HG02571 (cell line): ENCODE measurements around the gene ANKUB1.

Experiments used
- ATAC-seq: cut with Tn5 transposase; IDR thresholded peaks from one replicate; pipeline ENCODE4 v1.9.1; 2021; ENCODE audit warnings: mild to moderate bottlenecking, moderate library complexity; ENCODE audit not compliant: unreplicated experiment

Gene ANKUB1

DNA sequence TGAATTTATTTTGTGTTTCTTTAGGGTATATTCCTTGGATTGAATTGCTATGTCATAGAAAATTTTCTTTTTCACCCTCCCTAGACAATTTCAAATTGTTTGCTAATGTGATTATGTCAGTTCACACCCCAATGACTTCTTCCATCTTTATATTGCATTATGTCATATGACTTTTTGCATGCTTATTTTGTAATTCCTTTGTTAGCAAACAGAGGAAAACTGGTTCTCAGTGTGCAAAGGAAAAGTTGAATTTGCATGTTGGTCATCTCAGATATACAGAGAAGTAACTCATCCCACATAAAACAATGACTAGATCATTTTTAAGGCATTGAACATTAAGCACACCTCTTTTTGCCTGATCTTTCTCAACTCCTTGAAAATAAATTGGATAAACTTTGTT, 17.3 kb upstream of the ANKUB1 start:
- ATAC-seq, result no peak

- ATAC-seq, result no peak
Observed at GRCh38 chr3:149808209-149808829, 16.0 kb upstream of the ANKUB1 start.

DNA sequence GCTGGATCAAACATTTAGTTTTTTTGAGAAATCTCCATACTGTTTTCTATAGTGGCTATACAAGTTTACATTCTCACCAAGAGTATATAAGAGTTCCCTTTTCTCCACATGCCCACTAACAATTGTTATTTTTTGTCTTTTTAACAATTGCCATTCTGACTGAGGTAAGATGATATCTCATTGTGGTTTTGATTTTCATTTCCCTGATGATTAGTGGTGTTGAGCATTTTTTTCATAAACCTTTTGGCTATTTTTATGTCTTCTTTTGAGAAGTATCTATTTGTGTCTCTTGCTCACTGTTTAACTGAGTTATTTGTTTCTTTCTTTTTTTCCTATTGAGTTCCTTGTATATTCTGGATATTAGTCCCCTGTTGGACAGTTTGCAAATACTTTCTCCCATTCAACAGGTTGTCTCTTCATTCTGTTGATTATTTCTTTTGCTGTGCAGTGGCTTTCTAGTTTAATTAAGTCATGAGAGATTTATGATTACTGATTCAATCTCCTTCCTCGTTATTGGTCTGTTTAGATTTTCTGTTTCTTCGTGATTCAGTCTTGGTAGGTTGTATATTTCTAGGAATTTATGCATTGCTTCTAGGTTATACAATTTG, 13.9 kb upstream of the ANKUB1 start:
- ATAC-seq, result no peak

GRCh38 chr3:149801639-149802038, 9.3 kb upstream of the ANKUB1 start:
- ATAC-seq, result no peak

GRCh38 chr3:149801195-149801594, 8.8 kb upstream of the ANKUB1 start:
- no peak for ATAC-seq

DNA sequence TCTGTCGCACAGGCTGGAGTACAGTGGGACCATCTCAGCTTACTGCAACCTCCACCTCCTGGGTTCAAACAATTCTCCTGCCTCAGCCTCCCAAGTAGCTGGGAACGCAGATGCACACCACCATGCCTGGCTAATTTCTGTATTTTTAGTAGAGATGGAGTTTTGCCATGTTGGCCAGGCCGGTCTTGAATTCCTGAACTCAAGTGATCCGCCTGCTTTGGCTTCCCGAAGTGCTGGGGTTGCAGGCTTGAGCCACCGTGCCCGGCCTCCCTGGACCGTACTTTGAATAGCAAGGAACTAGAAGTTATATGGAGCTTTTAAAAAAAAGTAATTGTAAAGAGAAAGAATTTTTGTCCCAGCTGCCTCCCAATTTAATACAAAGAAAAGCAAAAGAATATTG, 8.3 kb upstream of the ANKUB1 start:
- no peak for ATAC-seq

- ATAC-seq, result no peak
Observed at GRCh38 chr3:149796026-149796425, 3.7 kb upstream of the ANKUB1 start.

- ATAC-seq, result no peak
Observed at GRCh38 chr3:149790698-149791097, 1.7 kb downstream of the ANKUB1 start.

DNA sequence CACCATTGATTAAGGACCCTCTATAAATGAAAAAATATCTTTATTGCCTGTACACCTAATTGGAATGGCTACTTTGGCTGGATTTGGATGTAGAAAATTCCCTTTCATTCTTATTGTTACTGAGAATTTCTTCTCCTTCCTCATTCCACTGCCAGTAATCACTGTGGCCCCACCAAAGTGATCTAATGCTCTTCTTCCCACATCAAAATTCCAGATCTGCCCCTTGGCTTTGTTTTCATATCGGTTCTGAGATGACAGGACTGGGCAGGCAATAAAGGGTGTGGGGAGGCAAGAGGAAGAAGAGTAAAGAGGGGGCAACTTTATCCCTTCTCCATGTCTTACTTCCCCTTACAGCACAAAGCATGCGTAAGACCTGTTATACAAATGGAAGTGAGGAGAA, 2.1 kb downstream of the ANKUB1 start:
- ATAC-seq, result no peak

DNA sequence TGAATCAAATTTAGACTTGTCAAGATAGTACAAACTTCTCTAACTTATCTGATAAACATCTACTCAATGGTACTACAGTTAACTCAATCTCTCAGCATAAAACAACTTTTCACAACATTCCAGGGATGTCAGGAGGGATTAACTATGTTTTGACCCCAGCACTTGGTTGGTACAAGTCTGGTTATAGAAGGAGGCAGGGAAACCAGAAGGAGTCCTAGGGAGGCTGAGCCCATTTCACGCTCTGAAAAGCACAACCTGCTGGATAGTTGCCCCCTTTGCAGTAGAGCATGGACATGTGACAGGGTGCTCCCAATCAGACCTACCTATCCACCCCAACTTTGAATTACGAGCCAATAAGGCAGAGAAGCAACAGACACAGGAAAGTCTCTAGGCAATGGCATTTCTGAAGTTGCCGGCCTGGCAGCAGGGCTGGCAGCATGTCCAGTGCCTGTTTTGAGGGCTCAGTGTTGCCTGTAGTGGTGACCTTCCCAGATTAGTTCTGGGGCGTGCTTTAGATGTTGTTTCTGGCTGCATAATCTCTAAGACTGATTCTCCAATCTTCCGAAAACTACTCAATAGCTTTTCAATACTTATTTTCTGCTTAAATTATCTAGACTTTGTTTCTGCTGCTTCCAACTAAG, 8.2 kb downstream of the ANKUB1 start:
- ATAC-seq, result no peak

DNA sequence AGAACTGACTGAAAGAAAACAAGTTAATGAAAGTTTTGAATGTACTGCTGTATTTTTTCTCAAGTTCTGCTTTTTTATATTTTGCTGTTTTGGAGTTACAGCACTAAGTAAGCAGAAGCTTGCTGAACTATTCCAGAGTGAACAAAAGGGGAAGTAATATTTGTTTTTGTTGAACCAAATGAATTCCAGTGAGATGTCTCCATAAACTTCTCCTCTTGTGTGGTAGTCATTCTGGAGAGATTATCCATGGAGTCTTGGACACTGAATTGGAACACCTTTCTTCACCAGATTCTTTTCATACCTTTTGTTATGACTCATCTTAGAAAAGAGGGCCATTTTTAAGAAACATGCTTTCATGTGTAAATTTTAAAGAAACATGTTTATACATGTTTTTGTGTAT, 8.8 kb downstream of the ANKUB1 start:
- no peak for ATAC-seq

DNA sequence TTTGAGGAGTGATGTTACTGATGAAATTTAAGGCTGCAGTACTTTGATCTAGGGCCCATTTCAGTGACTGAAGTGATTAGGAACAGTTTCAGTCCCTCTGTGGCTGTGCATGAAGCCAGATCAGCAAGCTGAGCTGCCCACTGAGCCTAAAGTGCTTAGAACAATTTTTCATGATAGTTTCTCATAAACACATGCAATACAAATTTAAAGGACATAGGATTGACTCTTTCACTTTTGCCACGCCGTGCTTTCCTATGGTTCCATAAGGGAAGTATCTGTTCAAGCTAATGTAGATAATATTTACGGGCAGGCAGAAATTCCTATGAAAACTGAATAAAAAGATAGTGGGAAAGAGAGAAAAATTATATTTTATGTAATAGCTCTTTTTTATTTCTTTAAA, 10.6 kb downstream of the ANKUB1 start:
- ATAC-seq, result no peak

- ATAC-seq, result no peak
Observed at GRCh38 chr3:149781211-149781610, 11.1 kb downstream of the ANKUB1 start.

- ATAC-seq, result no peak
Observed at GRCh38 chr3:149777414-149778214, 14.7 kb downstream of the ANKUB1 start.

GRCh38 chr3:149776170-149776569, 16.2 kb downstream of the ANKUB1 start:
- ATAC-seq, result no peak

- ATAC-seq, result no peak
Observed at GRCh38 chr3:149772861-149773260, 19.5 kb downstream of the ANKUB1 start.

GRCh38 chr3:149771652-149772271, 20.6 kb downstream of the ANKUB1 start:
- ATAC-seq, result no peak

DNA sequence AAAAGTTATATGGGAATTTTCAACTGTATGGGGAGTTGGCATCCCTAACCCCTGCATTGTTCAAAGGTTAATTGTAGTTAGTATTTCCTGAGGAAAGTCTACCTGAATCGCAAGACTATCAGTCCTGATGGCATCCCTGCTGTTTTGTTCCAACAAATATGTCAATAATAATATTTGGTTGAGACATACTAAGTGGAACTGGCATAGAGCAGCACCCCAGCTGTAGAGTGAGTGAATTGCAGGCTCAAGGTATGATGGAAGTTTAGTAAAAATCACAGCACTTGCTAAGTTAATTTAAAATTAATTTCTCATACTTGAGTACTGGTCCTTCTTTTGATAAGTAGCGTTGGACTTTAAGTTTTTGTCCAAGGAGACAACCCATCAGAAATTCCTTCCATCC, 22.1 kb downstream of the ANKUB1 start:
- no peak for ATAC-seq

DNA sequence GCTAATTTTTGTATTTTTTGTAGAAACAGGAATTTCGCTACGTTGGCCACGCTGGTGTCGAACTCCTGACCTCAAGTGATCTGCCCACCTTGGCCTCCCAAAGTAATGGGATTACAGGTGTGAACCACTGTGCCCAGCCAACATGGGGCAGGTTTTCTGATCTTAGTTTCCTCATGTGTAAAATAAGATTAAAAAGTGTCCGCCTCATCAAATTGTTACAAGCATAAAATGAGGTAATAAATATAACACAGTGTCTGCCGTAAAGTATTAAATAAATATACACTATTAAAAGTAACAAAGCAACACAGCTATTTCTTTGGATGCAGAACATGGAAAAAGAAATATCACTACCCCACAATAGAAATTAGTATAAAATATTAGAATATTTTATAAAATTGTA, 23.6 kb downstream of the ANKUB1 start:
- no peak for ATAC-seq

DNA sequence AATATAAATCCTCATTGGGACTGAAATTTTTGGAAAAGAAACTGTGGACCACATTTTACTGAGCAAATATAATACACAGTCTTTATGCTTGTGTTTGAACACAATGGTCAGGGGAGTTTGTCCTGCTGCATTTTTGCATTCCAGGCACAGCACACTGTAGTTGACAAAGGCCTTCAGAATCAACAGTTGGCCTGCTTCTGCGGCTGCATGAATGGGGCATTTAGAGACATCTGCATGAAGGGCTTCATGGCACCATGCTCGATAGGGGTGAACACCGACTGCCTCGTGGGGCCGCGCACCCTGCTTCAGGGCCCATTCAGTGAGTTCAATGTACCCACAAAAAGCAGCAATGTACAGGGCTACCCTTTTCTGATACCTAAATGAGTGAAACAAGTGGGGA, 24.6 kb downstream of the ANKUB1 start:
- ATAC-seq, result no peak

GRCh38 chr3:149765762-149766334, 26.5 kb downstream of the ANKUB1 start:
- no peak for ATAC-seq
